ENCODE results near the gene CD226. TPM values are rescaled to one million over a fixed set of nuclear protein-coding genes. Genes with fewer than 3 reads are reported as not detected.
"Not testable (repeated sequence)": the region's sequence is repeated elsewhere in the genome, so short reads cannot be mapped to it uniquely, and the experiment has no call there.

CD226 gene
- total and polyA plus RNA-seq, 2 of the 4 experiments (the other 2 are of a cell fraction) = 0.29 to 1.1 TPM

- H3K18ac ChIP-seq (ENCODE audit: low read depth, low read length); H3K27me3 ChIP-seq (ENCODE audit: control insufficient read depth, insufficient read depth, low read length); H4K20me1 ChIP-seq (ENCODE audit: insufficient read depth, low read length); H2BK120ac ChIP-seq (ENCODE audit: low read depth, low read length); H2BK15ac ChIP-seq (ENCODE audit: low read depth, low read length); H4K5ac ChIP-seq (ENCODE audit: low read depth, low read length); H3K79me1 ChIP-seq (ENCODE audit: low read depth in 1 of 2, low read length in 2 of 2); H3K23ac ChIP-seq (ENCODE audit: low read depth, low read length); H3K4me3 ChIP-seq (ENCODE audit: insufficient read depth, low read depth, low read length); H2BK20ac ChIP-seq (ENCODE audit: low read depth, low read length); H3K14ac ChIP-seq (replicated peaks; ENCODE audit: low read depth, low read length); ATAC-seq (ENCODE audit: low read depth); H3K9ac ChIP-seq (ENCODE audit: low read depth, low read length); H2AK9ac ChIP-seq (replicated peaks; ENCODE audit: low read depth, low read length, poor library complexity); POLR2A ChIA-PET (ENCODE audit: unreplicated experiment); H2AFZ ChIP-seq (replicated peaks; ENCODE audit: low read length, poor library complexity); H3K9me3 ChIP-seq (ENCODE audit: control insufficient read depth, insufficient read depth, low read length); DNase-seq; H3K4me1 ChIP-seq (ENCODE audit: control insufficient read depth, insufficient read depth, low read length); CTCF ChIA-PET; BruUV-seq (replicated peaks); H3K27ac ChIP-seq (ENCODE audit: insufficient read depth, low read length); H4K8ac ChIP-seq (ENCODE audit: low read depth in 2 of 2, low read length in 2 of 2); H3K9me1 ChIP-seq (ENCODE audit: insufficient read depth, low read length); H3K4me2 ChIP-seq (ENCODE audit: low read depth, low read length); H2AK5ac ChIP-seq (ENCODE audit: low read depth, low read length); H2BK5ac ChIP-seq (ENCODE audit: low read depth, low read length, poor library complexity, severe bottlenecking); H3K56ac ChIP-seq (ENCODE audit: extremely low read depth, insufficient read depth, low read length); in situ Hi-C loops (cut with MboI; ENCODE audit: low sequenced_read_pairs); H3K36me3 ChIP-seq (ENCODE audit: control insufficient read depth, insufficient read depth, low read length); H4K91ac ChIP-seq (ENCODE audit: insufficient read depth, low read depth, low read length); dilution Hi-C loops (cut with HindIII; ENCODE audit: low sequenced_read_pairs, unreplicated experiment); H3K4ac ChIP-seq (ENCODE audit: low read depth, low read length): not testable (repeated sequence)
- no CpG with 5 or more reads among the region's 6 CpGs for WGBS, 2 experiments (ENCODE audit: extremely low coverage in 2 of 2, insufficient read length in 1 of 2)
- intact Hi-C loops (cut with micrococcal nuclease) = loop anchor here (10.0 kb wide), 1 partner anchor 470 kb away; no protein-coding TSS in a partner anchor
These were observed 82.9 kb downstream of the CD226 start for GRCh38 chr18:69864802-69865201.

Measured in IMR-90 (cell line).